Effector memory CD4-positive, alpha-beta T cell (primary cell): ENCODE measurements around the gene NRTN.
"Not testable (repeated sequence)": the region's sequence is repeated elsewhere in the genome, so short reads cannot be mapped to it uniquely, and the experiment has no call there.

Experiments used
- DNase-seq, 3 donors: peaks; one replicate each; pipeline ENCODE4 v3.0.0-alpha.2; 2020
- H3K27ac ChIP-seq: 2 replicates; pipeline ENCODE4 v1.7.0; 2013; ENCODE audit warnings: mild to moderate bottlenecking, low read length, moderate library complexity; ENCODE audit not compliant: insufficient read depth, poor library complexity, severe bottlenecking
- H3K27me3 ChIP-seq: replicated peaks from 2 replicates; pipeline ENCODE4 v1.7.0; 2013; ENCODE audit warnings: mild to moderate bottlenecking, low read length; ENCODE audit not compliant: insufficient read depth, control insufficient read depth, poor library complexity, severe bottlenecking
- H3K36me3 ChIP-seq: 2 replicates; pipeline ENCODE4 v1.7.0; 2013; ENCODE audit warnings: mild to moderate bottlenecking, low read length, moderate library complexity; ENCODE audit not compliant: control insufficient read depth, insufficient read depth
- H3K4me1 ChIP-seq: 2 replicates; pipeline ENCODE4 v1.7.0; 2013; ENCODE audit warnings: low read length, mild to moderate bottlenecking; ENCODE audit not compliant: control insufficient read depth, insufficient read depth, poor library complexity, severe bottlenecking
- H3K4me3 ChIP-seq: 2 replicates; pipeline ENCODE4 v1.7.0; 2013; ENCODE audit warnings: low read length, low read depth, mild to moderate bottlenecking; ENCODE audit not compliant: insufficient read depth, poor library complexity, severe bottlenecking
- H3K9me3 ChIP-seq: 2 replicates; pipeline ENCODE4 v1.7.0; 2013; ENCODE audit warnings: mild to moderate bottlenecking, low read length, moderate library complexity; ENCODE audit not compliant: control insufficient read depth

The NRTN gene

DNA sequence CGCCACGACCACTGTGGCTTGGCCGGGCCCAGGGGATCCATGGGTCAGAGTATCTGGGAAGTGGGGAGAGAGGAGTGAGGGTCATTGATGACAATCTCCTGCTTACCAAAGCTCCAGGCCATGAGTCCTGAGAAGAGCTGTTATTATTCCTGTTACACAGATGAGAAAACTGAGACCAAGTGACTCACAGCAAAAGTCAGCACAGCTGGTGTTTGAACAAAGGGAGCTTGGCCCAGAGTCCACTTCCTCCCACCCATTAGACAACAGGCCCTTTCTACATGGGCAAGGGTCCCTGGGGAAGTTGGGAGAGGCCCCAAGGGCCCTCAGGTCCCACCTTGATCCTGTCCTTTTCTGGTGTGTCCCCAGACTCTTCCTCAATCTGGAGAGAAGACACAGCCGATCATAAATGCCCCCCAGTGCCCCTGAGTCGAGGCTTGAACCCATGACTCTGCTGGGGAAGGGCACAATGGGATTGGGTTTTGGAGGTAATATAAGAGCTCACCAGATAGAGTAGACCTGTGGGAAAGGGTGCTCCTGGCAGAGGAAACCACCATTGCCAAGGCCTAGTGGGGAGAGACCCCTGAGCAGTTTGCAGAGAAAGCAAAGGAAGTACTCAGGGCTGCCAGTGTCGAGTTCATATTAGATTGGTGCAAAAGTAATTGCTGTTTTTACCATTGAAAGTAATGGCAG lies 27.8 kb downstream of the NRTN start:
- no peak overlapping the region for H3K4me3 ChIP-seq
- H3K36me3 ChIP-seq, result no peaks in the 10 kb centered on the region
- no peaks in the 10 kb centered on the region for H3K27me3 ChIP-seq
- no peak for DNase-seq
- H3K9me3 ChIP-seq, result no peaks in the 10 kb centered on the region
- no peak overlapping the region for H3K27ac ChIP-seq
- H3K4me1 ChIP-seq, result peaks cover 12% of the 10 kb centered on the region

DNA sequence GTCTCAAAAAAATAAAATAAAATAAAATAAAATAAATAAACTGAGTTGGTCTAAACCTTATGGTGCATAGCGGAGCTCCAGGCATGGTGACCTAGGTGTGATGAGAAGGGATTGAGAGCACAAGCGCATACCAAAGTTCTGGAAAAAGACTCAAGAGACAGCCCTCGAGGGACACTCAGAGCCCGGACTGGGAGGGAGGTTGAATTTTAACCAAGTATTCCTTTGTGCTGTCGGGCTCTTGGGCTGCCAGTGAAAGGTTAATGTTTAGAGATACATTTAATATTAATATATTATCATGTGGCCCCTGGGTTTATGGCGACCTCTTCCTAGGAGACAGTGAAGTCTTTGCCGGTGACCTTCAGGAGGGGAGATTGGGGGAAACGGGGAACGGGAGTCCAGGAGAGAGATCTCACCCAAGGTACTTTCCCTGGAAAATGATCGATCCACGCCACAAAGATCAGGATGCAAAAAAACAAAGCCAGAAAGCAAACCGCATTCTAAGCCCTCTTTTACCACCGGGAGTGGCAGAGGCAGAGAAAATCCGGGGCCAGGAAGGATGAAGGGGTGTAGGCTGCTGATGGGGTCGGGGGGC lies 33.0 kb downstream of the NRTN start:
- no peaks in the 10 kb centered on the region for H3K4me1 ChIP-seq
- H3K9me3 ChIP-seq, result no peaks in the 10 kb centered on the region
- no peaks in the 10 kb centered on the region for H3K36me3 ChIP-seq
- H3K4me3 ChIP-seq, result no peak overlapping the region
- H3K27ac ChIP-seq, result no peak overlapping the region
- H3K27me3 ChIP-seq, result no peaks in the 10 kb centered on the region
- no peak for DNase-seq

GRCh38 chr19:5838353-5839064 lies 33.6 kb downstream of the NRTN start:
- Histone ChIP-seq H3K4me1 (no peaks in the 10 kb centered on the region), H3K27me3 (no peaks in the 10 kb centered on the region), H3K27ac (no peak overlapping the region), H3K36me3 (no peaks in the 10 kb centered on the region), H3K9me3 (no peaks in the 10 kb centered on the region), H3K4me3 (no peak overlapping the region)
- DNase-seq, result no peak

DNA sequence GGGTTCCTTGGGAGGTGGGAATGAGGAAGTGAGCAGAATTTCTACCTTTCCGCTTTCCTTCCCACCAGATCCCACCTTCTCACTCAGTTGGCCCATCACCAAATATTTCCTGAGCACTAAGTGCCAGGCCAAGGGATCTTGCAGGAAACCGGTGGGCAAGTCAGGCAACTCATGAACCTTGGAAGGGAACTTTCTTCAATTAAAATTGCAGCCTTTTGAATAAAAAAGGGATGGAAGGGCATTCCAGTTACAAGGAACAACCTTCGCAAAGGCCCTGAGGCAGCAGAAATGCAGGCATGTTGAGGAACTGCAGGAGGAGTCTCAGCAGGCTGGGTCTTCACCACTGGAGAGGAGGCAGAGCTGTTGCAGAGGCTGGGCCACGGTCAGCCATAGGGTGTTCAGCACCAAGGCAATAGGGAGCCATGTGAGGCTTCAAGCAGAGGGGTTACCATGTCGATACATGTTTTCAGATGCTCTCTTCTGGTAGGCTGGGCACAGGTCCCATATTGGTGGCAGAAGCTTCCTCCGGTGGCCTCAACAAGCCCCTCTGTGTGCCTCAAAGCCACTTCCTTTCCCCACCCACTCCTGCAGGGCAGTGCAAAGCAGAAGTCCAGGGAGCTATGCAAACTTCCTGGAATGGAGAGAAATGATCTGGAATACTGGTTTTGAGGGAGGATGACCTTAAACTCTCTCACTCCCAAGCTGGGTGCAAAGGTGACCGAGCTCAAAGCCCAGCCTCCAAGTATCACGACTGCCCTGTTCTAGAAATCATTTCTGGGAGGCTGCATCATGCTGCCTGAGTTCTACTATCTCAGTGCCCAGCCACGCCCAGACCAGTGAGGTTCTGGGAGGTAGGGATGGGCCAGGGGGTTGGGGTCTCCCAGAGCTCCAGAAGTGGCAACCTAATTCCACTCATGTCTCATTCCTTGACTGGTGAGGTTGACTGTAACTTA lies 34.5 kb downstream of the NRTN start, which contains the start of gene FUT6:
Gene FUT6, minus strand, starts transcription at position 638 of the 953 bp plus-strand sequence. CDS start 7,135 bp downstream, outside the sequence.
- Histone ChIP-seq H3K27me3 (no peaks in the 10 kb centered on the region), H3K36me3 (no peaks in the 10 kb centered on the region), H3K4me1 (no peaks in the 10 kb centered on the region), H3K9me3 (no peaks in the 10 kb centered on the region), H3K27ac (no peak within 1 kb of the TSS), H3K4me3 (no peak within 1 kb of the TSS)
- DNase-seq, result no peak

DNA sequence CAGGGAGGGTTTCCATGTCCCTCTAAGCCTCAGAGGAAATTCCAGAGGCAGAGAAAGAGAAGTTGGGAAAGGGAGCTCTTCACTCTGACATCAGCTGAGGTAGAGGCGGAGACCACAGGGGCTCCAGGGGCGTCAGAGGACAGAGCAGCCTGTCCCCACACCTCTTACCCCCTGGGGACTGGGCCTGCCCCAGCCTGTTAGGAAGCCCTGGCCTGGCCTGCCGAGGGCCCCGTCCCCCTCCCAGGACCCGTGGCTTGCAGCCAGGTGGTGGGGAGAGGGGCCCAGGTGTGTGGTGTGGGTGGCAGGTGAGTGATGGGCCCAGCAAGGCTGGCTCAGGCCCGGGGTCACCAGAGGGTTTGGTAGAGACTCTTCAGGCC lies 36.9 kb downstream of the NRTN start:
- H3K4me1 ChIP-seq, H3K27ac ChIP-seq, H3K36me3 ChIP-seq, H3K9me3 ChIP-seq, H3K4me3 ChIP-seq, DNase-seq, H3K27me3 ChIP-seq: not testable (repeated sequence)

DNA sequence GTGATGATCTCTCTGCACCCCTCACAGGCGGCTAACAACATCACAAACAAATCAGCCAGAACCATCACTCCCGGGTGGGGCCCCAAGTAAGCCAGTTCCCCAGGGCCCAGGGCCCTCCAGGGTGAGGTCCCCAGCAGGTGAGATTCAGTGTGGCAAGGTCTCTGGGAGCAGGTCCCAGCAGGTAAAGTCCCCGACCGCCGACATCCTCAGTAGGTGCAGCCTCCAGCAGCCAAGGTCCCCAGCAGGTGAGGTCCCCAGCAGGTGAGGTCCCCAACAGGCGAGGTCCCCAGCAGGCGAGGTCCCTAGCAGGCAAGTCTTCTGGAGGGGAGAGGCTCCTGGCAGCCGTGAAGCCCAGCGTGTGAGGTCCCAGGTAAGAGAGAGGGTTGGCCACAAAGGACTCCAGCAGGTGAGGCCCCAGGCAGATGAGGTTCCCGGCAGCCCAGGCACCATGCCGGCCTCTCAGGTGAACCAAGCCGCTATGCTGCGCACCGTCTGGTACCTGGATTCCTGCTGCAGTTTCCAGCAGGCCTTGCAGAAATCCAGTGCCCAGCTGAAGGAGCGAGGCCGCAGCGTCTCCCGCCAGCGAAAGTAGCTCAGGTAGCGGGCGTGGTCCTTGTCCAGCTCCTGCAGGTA lies 38.5 kb downstream of the NRTN start:
- Histone ChIP-seq H3K9me3 (no peaks in the 10 kb centered on the region), H3K27me3 (no peaks in the 10 kb centered on the region), H3K36me3 (no peaks in the 10 kb centered on the region), H3K4me1 (no peaks in the 10 kb centered on the region), H3K4me3 (no peak overlapping the region), H3K27ac (no peak overlapping the region)
- no peak for DNase-seq

DNA sequence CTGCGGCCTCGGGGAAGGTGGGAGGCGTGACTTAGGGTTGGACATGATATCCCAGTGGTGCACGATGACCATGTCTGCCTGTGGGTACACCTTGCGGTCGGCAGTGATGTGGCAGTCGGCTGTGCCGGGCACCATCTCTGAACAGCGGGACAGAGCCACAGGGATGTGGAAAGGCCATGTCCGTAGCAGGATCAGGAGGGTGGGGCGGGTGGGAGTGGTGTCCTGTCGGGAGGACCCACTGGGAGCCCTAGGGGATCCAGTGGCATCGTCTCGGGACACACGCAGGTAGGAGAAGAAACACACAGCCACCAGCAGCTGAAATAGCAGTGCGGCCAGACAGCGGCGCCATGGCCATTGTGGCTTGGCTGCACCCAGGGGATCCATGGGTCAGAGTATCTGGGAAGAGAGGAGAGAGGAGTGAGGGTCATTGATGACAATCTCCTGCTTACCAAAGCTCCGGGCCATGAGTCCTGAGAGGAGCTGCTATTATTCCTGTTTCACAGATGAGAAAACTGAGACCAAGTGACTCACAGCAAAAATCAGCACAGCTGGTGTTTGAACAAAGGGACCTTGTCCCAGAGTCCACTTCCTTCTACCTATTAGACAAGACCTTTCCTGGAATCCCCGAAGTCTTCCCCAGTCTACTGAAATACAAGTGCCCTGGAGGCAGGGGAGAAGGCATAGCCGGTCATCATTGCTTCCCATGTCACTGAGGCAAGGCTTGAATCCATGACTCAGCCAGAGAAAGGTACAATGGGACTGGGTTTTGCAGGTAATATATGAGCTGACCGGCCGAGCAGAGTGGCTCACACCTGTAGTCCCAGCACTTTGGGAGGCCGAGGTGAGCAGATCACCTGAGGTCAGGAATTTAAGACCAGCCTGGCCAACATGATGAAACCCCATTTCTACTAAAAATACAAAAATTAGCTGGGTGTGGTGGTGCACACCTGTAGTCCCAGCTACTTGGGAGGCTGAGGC lies 39.9 kb downstream of the NRTN start:
- no peak for DNase-seq
- Histone ChIP-seq H3K4me1 (no peaks in the 10 kb centered on the region), H3K36me3 (no peaks in the 10 kb centered on the region), H3K27ac (no peak overlapping the region), H3K4me3 (no peak overlapping the region), H3K27me3 (no peaks in the 10 kb centered on the region), H3K9me3 (no peaks in the 10 kb centered on the region)

DNA sequence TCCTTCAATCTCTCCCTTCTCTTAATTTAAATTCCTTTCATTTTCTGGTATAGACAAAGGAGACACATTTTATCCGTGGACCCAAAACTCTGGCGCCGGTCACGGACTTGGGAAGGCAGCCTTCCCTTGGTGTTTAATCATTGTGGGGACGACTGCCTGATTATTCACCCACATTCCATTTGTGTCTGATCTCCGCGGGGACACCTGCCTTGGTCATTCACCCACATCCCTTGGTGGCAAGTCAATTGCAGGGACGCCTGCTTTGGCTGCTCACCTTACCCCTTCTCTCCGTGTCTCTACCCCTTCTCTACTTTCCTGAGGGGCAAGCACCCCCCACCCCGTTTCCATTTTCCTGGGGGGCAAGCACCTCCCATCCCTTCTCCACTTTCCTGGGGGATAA lies 43.0 kb downstream of the NRTN start:
- H3K36me3 ChIP-seq, H3K27ac ChIP-seq, H3K4me3 ChIP-seq, DNase-seq, H3K27me3 ChIP-seq, H3K4me1 ChIP-seq, H3K9me3 ChIP-seq: not testable (repeated sequence)

- H3K27me3 ChIP-seq, H3K27ac ChIP-seq, H3K4me1 ChIP-seq, DNase-seq, H3K9me3 ChIP-seq, H3K36me3 ChIP-seq, H3K4me3 ChIP-seq: not testable (repeated sequence)
These were observed 43.8 kb downstream of the NRTN start for GRCh38 chr19:5848621-5849020.
